ENCODE data around the gene PLD4.
"Not testable (repeated sequence)": the region's sequence is repeated elsewhere in the genome, so short reads cannot be mapped to it uniquely, and the experiment has no call there.

Gene PLD4

GRCh38 chr14:104942586-104942985 is 17.9 kb downstream of the PLD4 start:
- TF ChIP-seq CTCF (IDR thresholded peaks at IDR 0.05; ENCODE audit: low read length, missing control alignments): no peak
- no peak for DNase-seq (ENCODE audit: low read depth)
- no peak overlapping the region for H3K4me3 ChIP-seq (replicated peaks; ENCODE audit: low read depth, low read length)

GRCh38 chr14:104943216-104944015 is 18.7 kb downstream of the PLD4 start:
- DNase-seq (ENCODE audit: low read depth); H3K4me3 ChIP-seq (replicated peaks; ENCODE audit: low read depth, low read length): not testable (repeated sequence)

GRCh38 chr14:104944016-104944308 is 19.3 kb downstream of the PLD4 start:
- DNase-seq (ENCODE audit: low read depth); H3K4me3 ChIP-seq (replicated peaks; ENCODE audit: low read depth, low read length): not testable (repeated sequence)

- not testable (repeated sequence) for H3K4me3 ChIP-seq (replicated peaks; ENCODE audit: low read depth, low read length); DNase-seq (ENCODE audit: low read depth)
Observed at GRCh38 chr14:104944436-104945205, 19.9 kb downstream of the PLD4 start.

GRCh38 chr14:104945266-104945665 is 20.6 kb downstream of the PLD4 start:
- H3K4me3 ChIP-seq (replicated peaks; ENCODE audit: low read depth, low read length); DNase-seq (ENCODE audit: low read depth): not testable (repeated sequence)

- DNase-seq (ENCODE audit: low read depth); H3K4me3 ChIP-seq (replicated peaks; ENCODE audit: low read depth, low read length): not testable (repeated sequence)
Observed at GRCh38 chr14:104945986-104946965, 21.6 kb downstream of the PLD4 start.

- not testable (repeated sequence) for DNase-seq (ENCODE audit: low read depth); H3K4me3 ChIP-seq (replicated peaks; ENCODE audit: low read depth, low read length)
Observed at GRCh38 chr14:104947201-104947600, 22.5 kb downstream of the PLD4 start.

GRCh38 chr14:104947881-104948735 is 23.4 kb downstream of the PLD4 start:
- not testable (repeated sequence) for DNase-seq (ENCODE audit: low read depth); H3K4me3 ChIP-seq (replicated peaks; ENCODE audit: low read depth, low read length)

GRCh38 chr14:104948736-104949031 is 24.0 kb downstream of the PLD4 start:
- DNase-seq (ENCODE audit: low read depth): no peak
- no peak overlapping the region for H3K4me3 ChIP-seq (replicated peaks; ENCODE audit: low read depth, low read length)
- TF ChIP-seq CTCF (IDR thresholded peaks at IDR 0.05; ENCODE audit: low read length, missing control alignments): no peak

- not testable (repeated sequence) for DNase-seq (ENCODE audit: low read depth); H3K4me3 ChIP-seq (replicated peaks; ENCODE audit: low read depth, low read length)
Observed at GRCh38 chr14:104949406-104949955, 24.8 kb downstream of the PLD4 start.
